Peyer's patch (tissue), 4 donors: ENCODE measurements around the gene MMP11.

ENCODE experiments used
- POLR2A ChIP-seq, 2 donors: fragments of 450-650 bp; IDR thresholded peaks; one replicate each; pipeline ENCODE4 v1.5.1; 2017; ENCODE audit warnings: antibody characterized with exemption in 2 of 2, mild to moderate bottlenecking in 2 of 2, moderate library complexity in 2 of 2
- TF ChIP-seq, protein P1 (sequence below), 6 experiments: fragments of 450-650 bp in 4 of 6; fragments of 200-600 bp in 2 of 6; sonication (generic) in 1 of 6; IDR thresholded peaks; one replicate each; pipeline ENCODE4 v1.5.1; 2017 to 2019; ENCODE audit warnings: antibody characterized with exemption in 6 of 6, mild to moderate bottlenecking in 3 of 6, moderate library complexity in 1 of 6

GRCh38 chr22:23827351-23827995, 54.8 kb downstream of the MMP11 start:
- TF ChIP-seq, protein P1, sequence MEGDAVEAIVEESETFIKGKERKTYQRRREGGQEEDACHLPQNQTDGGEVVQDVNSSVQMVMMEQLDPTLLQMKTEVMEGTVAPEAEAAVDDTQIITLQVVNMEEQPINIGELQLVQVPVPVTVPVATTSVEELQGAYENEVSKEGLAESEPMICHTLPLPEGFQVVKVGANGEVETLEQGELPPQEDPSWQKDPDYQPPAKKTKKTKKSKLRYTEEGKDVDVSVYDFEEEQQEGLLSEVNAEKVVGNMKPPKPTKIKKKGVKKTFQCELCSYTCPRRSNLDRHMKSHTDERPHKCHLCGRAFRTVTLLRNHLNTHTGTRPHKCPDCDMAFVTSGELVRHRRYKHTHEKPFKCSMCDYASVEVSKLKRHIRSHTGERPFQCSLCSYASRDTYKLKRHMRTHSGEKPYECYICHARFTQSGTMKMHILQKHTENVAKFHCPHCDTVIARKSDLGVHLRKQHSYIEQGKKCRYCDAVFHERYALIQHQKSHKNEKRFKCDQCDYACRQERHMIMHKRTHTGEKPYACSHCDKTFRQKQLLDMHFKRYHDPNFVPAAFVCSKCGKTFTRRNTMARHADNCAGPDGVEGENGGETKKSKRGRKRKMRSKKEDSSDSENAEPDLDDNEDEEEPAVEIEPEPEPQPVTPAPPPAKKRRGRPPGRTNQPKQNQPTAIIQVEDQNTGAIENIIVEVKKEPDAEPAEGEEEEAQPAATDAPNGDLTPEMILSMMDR (IDR thresholded peaks at IDR 0.05), result no peak
- TF ChIP-seq POLR2A (IDR thresholded peaks at IDR 0.05), result no peak
